Skin of body (tissue), 2 donors: ENCODE results near the gene ELF2. TPM values are rescaled to one million over a fixed set of nuclear protein-coding genes. Genes with fewer than 3 reads are reported as not detected.
"Not testable (repeated sequence)": the region's sequence is repeated elsewhere in the genome, so short reads cannot be mapped to it uniquely, and the experiment has no call there.

ENCODE experiments used
- DNase-seq: peaks from one replicate; lab custom pipeline; 2025; lab: John Stamatoyannopoulos, UW
- total RNA-seq: library from RNA; depleted of rRNA; stranded (reverse); fragments of >200 nt; gene quantifications from one replicate; pipeline ENCODE4 v1.2.3, GENCODE V29; 2014

Gene ELF2
- total RNA-seq, result 66.2 TPM

- peak; percentile 81 for DNase-seq
Measured at GRCh38 chr4:139177049-139177868, at the start of gene ELF2. TSS of gene ELF2 (minus strand) at chr4:139177218. CDS start at chr4:139137701, 39,517 bp downstream.

GRCh38 chr4:139223682-139224317 lies 46.8 kb upstream of the ELF2 start:
- DNase-seq, result no peak

- DNase-seq, result no peak
Measured at GRCh38 chr4:139222215-139222614, 45.2 kb upstream of the ELF2 start.

DNA sequence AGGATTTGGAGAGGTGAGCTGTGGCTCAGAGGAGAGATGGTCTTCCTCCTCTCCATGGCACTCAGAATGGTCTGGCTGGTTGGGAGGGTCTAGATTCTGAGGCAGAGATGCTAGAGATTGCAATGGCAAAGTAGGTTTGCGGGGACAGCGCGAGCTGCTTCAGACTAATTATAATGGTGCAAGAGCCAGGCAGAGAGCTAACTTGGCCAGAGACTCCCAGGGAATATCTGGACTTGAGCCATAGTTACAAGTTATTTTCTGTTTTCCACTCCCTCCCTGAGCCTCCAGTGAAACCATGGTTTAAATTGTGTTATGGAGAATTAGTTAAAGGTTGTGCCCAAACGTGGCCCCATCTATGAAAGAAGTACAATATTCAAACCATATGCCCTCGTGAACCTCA lies 44.7 kb upstream of the ELF2 start:
- no peak for DNase-seq

- no peak for DNase-seq
Measured at GRCh38 chr4:139219450-139220055, 42.5 kb upstream of the ELF2 start.

DNA sequence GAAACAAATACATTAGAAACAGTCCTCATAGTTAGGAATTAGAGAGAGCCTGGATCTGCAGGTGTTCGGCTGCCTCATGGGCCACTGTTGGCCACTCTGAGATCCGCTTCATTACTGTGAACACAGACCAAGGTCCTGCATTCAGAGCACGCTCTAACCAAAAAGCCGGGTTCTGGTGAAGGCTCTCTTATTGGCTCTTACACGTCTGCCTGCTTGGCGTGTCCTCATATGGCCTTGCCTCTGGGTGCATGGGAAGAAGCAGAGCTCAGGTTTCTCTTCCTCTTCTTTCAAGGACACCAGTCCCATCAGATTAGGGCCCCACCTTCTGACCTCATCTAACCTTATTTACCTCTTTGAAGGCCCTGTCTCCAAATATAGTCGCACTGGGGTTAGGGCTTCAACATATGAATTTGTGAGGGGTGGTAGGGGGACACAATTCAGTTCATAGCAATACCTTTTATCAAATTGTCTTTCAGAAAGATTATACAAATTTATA lies 37.1 kb upstream of the ELF2 start:
- DNase-seq, result no peak

GRCh38 chr4:139213633-139214032 lies 36.6 kb upstream of the ELF2 start:
- DNase-seq, result not testable (repeated sequence)

DNA sequence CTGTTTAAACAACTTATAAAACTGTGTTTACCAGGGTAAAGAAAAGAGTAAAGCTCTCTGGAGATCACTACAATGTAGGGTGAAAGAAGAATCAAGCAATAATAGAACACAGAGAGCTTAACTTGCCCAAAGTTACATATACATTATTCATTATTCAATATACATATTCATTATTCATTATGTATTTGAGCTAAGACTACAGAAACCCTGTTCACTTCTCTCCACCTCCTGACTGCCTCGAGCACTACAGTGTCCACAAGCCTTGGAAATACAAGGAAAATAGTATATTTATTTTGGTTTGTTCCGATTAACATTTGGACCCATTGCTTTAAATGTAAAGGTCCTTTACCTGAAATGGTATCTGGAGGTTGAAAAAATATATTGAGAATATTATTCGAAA lies 35.9 kb upstream of the ELF2 start:
- DNase-seq, result no peak

DNA sequence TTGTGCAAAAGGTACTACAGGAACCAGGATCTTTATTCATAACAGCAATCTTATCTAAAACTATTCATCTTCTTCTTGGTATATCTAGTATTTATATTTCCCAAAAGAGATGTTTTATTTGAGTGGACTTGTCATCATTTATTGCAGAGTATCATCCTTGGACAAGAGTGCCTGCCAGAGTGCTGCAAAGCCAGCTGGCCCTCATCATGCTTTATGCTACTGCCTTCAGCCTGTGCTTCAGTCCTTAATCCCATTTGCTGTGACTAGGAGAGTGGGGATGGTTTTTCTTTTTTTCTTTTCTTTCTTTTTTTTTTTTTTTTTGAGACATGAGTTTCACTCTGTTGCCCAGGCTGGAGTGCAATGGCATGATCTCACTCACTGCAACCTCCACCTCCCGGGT lies 33.5 kb upstream of the ELF2 start:
- no peak for DNase-seq

DNA sequence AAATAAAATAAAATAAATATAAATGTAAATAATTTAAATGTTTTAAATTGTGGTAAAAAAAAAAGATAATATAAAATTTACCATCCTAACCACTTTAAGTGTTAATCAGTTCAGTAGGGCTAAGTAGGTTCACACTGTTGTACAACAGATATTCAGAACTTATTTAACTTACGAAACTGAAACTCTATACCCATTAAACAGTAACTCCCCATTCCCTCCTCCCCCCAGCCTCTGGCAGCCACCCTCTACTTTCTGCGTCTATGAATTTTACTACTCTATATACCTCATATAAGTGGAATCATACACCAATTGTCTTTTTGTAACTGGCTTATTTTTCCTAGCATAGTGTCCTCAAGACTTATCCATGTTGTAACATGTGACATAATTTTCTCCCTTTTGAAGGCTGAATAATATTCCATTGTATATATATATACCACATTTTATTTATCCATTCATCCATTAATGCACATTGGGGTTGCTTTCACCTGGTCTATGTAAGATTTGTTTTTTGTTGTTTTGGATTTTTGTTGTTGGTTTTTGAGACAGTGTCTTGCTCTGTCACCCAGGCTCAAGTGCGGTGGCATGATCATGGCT lies 32.5 kb upstream of the ELF2 start:
- DNase-seq, result no peak

DNA sequence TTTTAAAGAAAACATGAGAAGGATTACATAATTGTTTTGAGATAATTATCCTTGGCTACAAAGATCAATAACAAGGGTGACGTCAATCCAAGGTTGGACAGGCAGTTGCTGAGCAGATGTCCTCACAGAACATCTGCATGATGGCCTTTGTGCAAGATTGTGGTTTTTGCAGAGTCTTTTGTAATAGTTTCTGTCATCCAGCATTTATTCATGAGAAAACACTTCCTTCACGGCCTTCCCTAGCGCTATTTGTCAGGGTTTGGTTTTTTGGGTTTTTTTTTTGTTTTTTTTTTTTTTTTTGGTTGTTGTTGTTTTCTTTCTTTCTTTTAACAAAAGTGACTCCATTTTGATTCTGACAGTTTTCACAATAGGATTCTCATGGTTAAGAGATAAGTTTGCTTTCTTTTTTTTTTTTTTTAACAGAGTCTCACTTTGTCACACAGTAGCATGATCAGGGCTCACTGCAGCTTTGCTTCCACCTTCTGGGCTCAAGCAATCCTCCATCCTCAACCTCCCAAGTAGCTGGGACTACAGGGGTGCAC lies 31.5 kb upstream of the ELF2 start:
- peak; percentile 84 for DNase-seq

GRCh38 chr4:139207873-139208403 lies 30.9 kb upstream of the ELF2 start:
- DNase-seq, result no peak

- DNase-seq, result no peak
Measured at GRCh38 chr4:139207247-139207646, 30.2 kb upstream of the ELF2 start.

- DNase-seq, result no peak
Measured at GRCh38 chr4:139202991-139203390, 26.0 kb upstream of the ELF2 start.

DNA sequence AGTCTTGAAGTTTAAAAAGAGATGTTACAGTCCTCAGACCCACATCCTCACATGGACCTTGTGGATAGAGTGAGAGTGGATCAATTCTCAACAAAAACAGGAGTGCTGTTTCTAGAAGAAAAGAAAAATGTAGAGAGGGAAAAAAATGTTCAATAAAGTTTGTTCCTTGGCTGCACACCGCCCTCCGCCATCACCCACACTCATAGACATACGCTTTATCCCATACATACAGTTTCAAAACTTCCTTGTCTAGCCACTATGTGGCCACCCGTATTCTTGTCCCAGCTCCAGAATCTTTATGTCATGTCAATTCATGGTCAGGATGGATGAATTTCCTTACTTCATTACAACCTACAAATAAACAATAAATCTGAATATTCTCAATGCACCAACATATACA lies 23.5 kb upstream of the ELF2 start:
- DNase-seq, result no peak

DNA sequence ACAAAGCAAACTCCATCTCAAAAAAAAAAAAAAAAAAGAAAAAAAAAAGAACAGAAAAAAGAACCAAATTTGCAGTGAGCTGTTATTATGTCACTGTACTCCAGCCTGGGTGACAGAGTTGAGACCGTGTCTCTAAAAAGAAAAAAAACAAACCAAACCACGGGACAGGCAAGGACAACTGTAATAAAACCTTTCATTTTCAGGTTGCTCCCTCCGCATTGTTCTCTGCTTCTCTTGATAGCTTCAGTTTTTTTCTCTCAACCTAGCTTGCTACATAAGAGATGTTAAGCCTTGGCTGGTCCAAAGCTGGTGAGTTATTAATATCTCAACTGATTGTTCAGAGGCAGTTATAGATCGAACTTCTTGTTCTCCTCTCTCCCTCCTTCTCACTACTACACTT lies 23.1 kb upstream of the ELF2 start:
- DNase-seq, result no peak

DNA sequence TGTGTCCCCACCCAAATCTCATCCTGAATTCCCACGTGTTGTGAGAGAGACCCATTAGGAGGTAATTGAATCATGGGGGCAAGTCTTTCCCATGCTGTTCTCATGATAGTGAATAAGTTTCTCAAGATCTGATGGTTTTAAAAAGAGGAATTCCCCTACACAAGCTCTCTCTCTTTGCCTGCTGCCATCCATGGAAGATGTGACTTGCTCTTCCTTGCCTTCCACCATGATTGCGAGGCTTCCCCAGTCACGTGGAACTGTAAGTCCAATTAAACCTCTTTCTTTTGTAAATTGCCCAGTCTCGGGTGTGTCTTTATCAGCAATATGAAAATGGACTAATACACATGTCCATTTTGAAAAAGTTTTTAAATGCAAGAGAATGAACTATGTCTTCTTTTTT lies 20.2 kb upstream of the ELF2 start:
- not testable (repeated sequence) for DNase-seq

- no peak for DNase-seq
Measured at GRCh38 chr4:139196462-139196861, 19.4 kb upstream of the ELF2 start.

- DNase-seq, result no peak
Measured at GRCh38 chr4:139191373-139191772, 14.4 kb upstream of the ELF2 start.

- no peak for DNase-seq
Measured at GRCh38 chr4:139189972-139190371, 13.0 kb upstream of the ELF2 start.

DNA sequence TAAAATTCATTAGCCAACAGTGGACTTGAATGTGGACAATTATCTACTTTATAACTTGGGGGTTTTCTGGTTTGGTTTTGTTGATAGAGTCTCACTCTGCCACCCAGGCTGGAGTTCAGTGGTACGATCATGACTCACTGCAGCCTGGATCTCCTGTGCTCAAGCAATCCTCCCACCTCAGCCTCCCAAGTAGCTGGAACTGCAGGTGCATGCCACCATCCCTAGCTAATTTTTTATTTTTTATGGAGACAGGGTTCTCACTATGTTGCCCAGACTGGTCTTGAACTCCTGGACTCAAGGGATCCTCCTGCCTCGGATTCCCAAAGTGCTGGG lies 12.4 kb upstream of the ELF2 start:
- no peak for DNase-seq
